ENCODE measurements around the gene SH3GLB1. TPM values are rescaled to one million over a fixed set of nuclear protein-coding genes. Genes with fewer than 3 reads are reported as not detected.
A peak's percentile ranks its signal among the peaks of the same experiment; 100 is the strongest.
"Not testable (repeated sequence)": the region's sequence is repeated elsewhere in the genome, so short reads cannot be mapped to it uniquely, and the experiment has no call there.

The SH3GLB1 gene
- total RNA-seq (100 to 1,000 TPM; 158 to 315 (median 198) TPM), polyA plus RNA-seq (100 to 1,000 TPM in 1 of 3 donors, 10 to 100 TPM in 2; 68.8 to 124 (median 81.4) TPM)
- long read RNA-seq, donor 1, full-length matches to known transcripts = 219 of 268 reads
- long read RNA-seq, donor 1, partial matches to known transcripts = 13 of 268 reads
- long read RNA-seq, donor 1, other reads (novel, unspliced or antisense) = 36 of 268 reads
- long read RNA-seq, donor 2, full-length matches to known transcripts = 271 of 319 reads
- long read RNA-seq, donor 2, partial matches to known transcripts = 3 of 319 reads
- long read RNA-seq, donor 2, other reads (novel, unspliced or antisense) = 45 of 319 reads

DNA sequence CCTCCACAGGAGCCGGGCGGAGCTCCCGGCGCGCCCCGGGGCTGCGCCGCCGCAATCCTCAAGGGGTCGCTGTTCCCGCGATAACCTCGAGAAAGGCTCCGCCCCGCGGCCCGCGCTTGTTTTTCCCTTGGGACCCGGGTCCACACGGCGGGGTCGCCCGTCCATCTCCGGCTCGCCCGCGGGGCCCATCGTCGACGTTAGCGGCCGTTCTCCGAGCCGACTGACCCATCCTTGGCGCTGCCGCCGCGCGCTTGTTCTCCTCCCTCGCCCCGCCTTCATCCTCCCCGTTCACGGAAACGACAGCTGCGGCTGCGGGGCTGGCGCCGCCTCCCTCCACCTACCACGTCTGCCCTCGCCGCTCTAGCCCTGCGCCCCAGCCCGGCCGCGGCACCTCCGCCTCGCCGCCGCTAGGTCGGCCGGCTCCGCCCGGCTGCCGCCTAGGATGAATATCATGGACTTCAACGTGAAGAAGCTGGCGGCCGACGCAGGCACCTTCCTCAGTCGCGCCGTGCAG is at the start of gene SH3GLB1:
Gene SH3GLB1, plus strand, starts transcription at position 119 of the 514 bp plus-strand sequence. Its CDS starts 324 bp downstream, at position 443.
- peak within 1 kb of the TSS; percentile 99 for H3K27ac ChIP-seq
- DNase-seq (peak; percentile 91 to 95), ATAC-seq (peak; percentile 86 to 89 (median 88))
- intact Hi-C loops (cut with DNase I) = loop anchor here in 1 of 2 donors (2.0 to 10.0 kb wide), 2 partner anchors 70 to 380 kb away; no protein-coding TSS in a partner anchor
- H3K27me3 ChIP-seq (ENCODE audit: insufficient read depth in 3 of 3, low read length in 2 of 3) = no peaks in the 10 kb centered on the region
- peak within 1 kb of the TSS; percentile 93 for H3K4me3 ChIP-seq
- peaks cover 27% of the 10 kb centered on the region for H3K4me1 ChIP-seq
- TF ChIP-seq, protein P1, sequence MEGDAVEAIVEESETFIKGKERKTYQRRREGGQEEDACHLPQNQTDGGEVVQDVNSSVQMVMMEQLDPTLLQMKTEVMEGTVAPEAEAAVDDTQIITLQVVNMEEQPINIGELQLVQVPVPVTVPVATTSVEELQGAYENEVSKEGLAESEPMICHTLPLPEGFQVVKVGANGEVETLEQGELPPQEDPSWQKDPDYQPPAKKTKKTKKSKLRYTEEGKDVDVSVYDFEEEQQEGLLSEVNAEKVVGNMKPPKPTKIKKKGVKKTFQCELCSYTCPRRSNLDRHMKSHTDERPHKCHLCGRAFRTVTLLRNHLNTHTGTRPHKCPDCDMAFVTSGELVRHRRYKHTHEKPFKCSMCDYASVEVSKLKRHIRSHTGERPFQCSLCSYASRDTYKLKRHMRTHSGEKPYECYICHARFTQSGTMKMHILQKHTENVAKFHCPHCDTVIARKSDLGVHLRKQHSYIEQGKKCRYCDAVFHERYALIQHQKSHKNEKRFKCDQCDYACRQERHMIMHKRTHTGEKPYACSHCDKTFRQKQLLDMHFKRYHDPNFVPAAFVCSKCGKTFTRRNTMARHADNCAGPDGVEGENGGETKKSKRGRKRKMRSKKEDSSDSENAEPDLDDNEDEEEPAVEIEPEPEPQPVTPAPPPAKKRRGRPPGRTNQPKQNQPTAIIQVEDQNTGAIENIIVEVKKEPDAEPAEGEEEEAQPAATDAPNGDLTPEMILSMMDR (IDR thresholded peaks at IDR 0.05) = peak; percentile 90
- WGBS, 3 donors = 0 to 1% (median 0%) methylated on average over 50 to 71 of the region's 71 CpGs
- H3K9me3 ChIP-seq = no peaks in the 10 kb centered on the region
- no peaks in the 10 kb centered on the region for H3K36me3 ChIP-seq (ENCODE audit: insufficient read depth in 1 of 2, low read depth in 1 of 2)

DNA sequence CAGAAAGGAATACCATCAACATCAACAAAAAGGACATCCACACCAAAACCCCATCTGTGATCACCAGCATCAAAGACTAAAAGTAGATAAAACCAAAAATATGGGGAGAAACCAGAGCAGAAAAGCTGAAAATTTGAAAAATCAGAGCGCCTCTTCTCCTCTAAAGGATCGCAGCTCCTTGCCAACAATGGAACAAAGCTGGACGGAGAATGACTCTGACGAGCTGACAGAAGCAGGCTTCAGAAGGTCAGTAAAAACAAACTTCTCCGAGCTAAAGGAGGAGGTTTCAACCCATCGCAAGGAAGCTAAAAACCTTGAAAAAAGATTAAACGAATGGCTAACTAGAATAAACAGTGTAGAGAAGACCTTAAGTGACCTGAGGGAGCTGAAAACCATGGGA is 46.0 kb upstream of the SH3GLB1 start:
- H3K9me3 ChIP-seq; intact Hi-C loops (cut with DNase I); H3K4me3 ChIP-seq; ATAC-seq; H3K36me3 ChIP-seq (ENCODE audit: insufficient read depth in 1 of 2, low read depth in 1 of 2); H3K4me1 ChIP-seq; H3K27ac ChIP-seq; DNase-seq; H3K27me3 ChIP-seq (ENCODE audit: insufficient read depth in 3 of 3, low read length in 2 of 3): not testable (repeated sequence)
- WGBS, 3 donors = 76 to 81% (median 77%) methylated on average over 7 of the region's 7 CpGs

DNA sequence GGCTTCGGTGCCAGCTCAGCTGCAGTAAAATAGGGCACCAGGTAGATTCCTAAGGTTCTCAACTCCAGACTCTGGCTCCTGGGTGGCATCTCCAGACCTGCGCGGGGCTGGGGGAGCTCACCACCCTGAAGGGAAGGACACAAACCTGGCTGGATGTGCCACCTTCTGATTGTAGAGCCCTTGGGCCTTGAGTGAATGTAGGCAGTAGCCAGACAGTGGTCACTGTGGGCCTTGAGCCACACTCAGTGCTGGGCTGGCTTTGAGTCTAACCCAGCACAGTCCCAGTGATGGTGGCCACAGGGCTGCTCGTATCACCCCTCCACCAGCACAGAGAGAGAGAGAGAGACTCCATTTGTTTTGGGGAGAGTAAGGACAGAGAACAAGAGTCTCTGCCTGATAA is 38.0 kb upstream of the SH3GLB1 start:
- TF ChIP-seq, protein P1 (IDR thresholded peaks at IDR 0.05) = no peak
- intact Hi-C loops (cut with DNase I) = no loop called here
- Histone ChIP-seq H3K4me1 (no peaks in the 10 kb centered on the region), H3K27me3 (ENCODE audit: insufficient read depth in 3 of 3, low read length in 2 of 3) (no peaks in the 10 kb centered on the region), H3K9me3 (peaks cover 3% of the 10 kb centered on the region), H3K27ac (no peak overlapping the region), H3K36me3 (ENCODE audit: insufficient read depth in 1 of 2, low read depth in 1 of 2) (no peaks in the 10 kb centered on the region), H3K4me3 (no peak overlapping the region)
- DNase-seq = no peak
- WGBS, 3 donors = 79 to 91% (median 85%) methylated on average over 4 of the region's 4 CpGs
- ATAC-seq = no peak

DNA sequence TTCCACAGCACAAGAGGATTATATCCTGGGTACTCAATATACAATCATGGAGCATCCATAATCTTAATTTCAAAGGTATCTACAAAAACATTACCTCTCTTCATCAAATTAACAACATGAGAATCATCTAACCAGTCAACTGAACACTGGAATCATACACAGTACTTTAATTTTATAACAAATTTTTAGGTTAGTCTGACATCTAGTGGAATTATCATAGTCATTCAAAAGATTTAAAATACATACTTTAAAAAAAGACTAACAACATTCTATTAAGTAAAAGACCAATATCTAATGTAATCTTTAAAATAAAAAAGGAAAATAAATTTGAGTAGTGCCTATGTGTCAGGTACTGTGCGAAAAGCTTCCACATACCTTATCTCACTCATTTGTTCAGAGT is 16.8 kb upstream of the SH3GLB1 start:
- intact Hi-C loops (cut with DNase I) = loop anchor here in 1 of 2 donors (5.0 kb wide), 2 partner anchors 210 to 305 kb away; no protein-coding TSS in a partner anchor
- 96 to 98% (median 98%) methylated on average over 1 of the region's 1 CpG for WGBS, 3 donors
- no peak for DNase-seq
- Histone ChIP-seq H3K36me3 (ENCODE audit: insufficient read depth in 1 of 2, low read depth in 1 of 2) (no peaks in the 10 kb centered on the region), H3K27ac (no peak overlapping the region), H3K9me3 (no peaks in the 10 kb centered on the region), H3K4me3 (no peak overlapping the region), H3K27me3 (ENCODE audit: insufficient read depth in 3 of 3, low read length in 2 of 3) (no peaks in the 10 kb centered on the region), H3K4me1 (no peaks in the 10 kb centered on the region)
- ATAC-seq = no peak
- TF ChIP-seq, protein P1 (IDR thresholded peaks at IDR 0.05) = no peak

DNA sequence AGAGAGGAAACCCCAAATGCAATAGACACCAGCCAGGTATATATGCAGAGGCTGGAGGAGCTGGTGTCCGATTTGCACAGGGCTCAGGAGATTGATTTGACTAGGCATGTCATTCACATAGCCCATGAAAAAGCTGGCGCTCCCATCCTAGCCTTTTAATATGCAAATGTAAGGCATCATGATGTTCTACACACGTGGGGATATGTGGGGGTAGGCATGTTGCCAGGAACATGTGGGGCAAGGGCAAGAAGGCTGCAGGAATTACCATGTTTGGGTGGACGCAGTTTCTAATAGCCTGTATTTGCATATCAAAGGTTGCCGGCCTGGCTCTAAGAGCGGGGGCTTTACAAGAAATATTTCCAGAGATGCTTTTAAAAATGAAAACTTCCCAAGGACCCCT is 11.7 kb upstream of the SH3GLB1 start:
- Histone ChIP-seq H3K36me3 (ENCODE audit: insufficient read depth in 1 of 2, low read depth in 1 of 2) (no peaks in the 10 kb centered on the region), H3K4me3 (no peak overlapping the region), H3K9me3 (no peaks in the 10 kb centered on the region), H3K4me1 (no peaks in the 10 kb centered on the region), H3K27me3 (ENCODE audit: insufficient read depth in 3 of 3, low read length in 2 of 3) (no peaks in the 10 kb centered on the region), H3K27ac (no peak overlapping the region)
- TF ChIP-seq, protein P1 (IDR thresholded peaks at IDR 0.05) = no peak
- DNase-seq (no peak), ATAC-seq (no peak)
- WGBS, 3 donors = 60 to 75% (median 61%) methylated on average over 6 of the region's 6 CpGs
- intact Hi-C loops (cut with DNase I) = loop anchor here in 1 of 2 donors (10.0 kb wide), 1 partner anchor 298 kb away; the partner anchor contains the start of gene ODF2L
